ENCODE results near the gene SLC12A5. TPM values are rescaled to one million over a fixed set of nuclear protein-coding genes. Genes with fewer than 3 reads are reported as not detected.

Gene SLC12A5
- total RNA-seq, 1 experiment from 2014 or later = 8.7 TPM

DNA sequence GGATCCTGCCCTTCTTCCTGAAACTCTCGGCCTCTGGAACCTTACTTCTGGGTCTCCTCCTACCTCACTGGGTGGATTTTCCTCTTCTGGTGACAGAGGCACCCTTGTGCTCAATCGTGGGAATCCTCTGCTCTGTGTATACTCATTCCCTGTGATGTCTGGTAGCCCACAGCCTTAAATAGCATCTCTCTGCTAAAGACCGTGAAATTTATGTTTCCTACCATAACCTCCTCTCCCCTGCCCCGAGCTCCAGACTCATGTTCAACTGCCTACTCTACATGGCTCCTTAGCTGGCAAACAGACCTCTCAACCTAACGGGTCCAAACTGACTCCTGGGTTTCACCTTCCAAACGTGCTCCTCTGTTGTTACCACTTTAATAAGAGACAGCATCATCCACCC, 10.4 kb upstream of the SLC12A5 start:
- no peak for TF ChIP-seq EZH2 (IDR thresholded peaks at IDR 0.05; ENCODE audit: low read depth)
- TF ChIP-seq, protein P1, sequence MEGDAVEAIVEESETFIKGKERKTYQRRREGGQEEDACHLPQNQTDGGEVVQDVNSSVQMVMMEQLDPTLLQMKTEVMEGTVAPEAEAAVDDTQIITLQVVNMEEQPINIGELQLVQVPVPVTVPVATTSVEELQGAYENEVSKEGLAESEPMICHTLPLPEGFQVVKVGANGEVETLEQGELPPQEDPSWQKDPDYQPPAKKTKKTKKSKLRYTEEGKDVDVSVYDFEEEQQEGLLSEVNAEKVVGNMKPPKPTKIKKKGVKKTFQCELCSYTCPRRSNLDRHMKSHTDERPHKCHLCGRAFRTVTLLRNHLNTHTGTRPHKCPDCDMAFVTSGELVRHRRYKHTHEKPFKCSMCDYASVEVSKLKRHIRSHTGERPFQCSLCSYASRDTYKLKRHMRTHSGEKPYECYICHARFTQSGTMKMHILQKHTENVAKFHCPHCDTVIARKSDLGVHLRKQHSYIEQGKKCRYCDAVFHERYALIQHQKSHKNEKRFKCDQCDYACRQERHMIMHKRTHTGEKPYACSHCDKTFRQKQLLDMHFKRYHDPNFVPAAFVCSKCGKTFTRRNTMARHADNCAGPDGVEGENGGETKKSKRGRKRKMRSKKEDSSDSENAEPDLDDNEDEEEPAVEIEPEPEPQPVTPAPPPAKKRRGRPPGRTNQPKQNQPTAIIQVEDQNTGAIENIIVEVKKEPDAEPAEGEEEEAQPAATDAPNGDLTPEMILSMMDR (conservative IDR thresholded peaks at IDR 0.05) = no peak
- Histone ChIP-seq H3K27ac (no peak overlapping the region), H3K27me3 (ENCODE audit: insufficient read depth, low read depth) (no peaks in the 10 kb centered on the region), H3K9me2 (ENCODE audit: insufficient read depth) (no peaks in the 10 kb centered on the region), H2AFZ (no peak overlapping the region), H3K4me1 (replicated peaks; ENCODE audit: insufficient read depth) (peaks cover 3% of the 10 kb centered on the region; the same call in 1 of the 2 replicates), H3K9me3 (ENCODE audit: insufficient read depth, low read depth) (no peaks in the 10 kb centered on the region), H3K4me2 (no peak overlapping the region), H4K20me1 (ENCODE audit: insufficient read depth) (peaks cover 6% of the 10 kb centered on the region; the same call in 1 of the 2 replicates), H3K36me3 (ENCODE audit: low read depth) (no peaks in the 10 kb centered on the region), H3K79me2 (ENCODE audit: low read depth) (no peaks in the 10 kb centered on the region), H3K4me3 (no peak overlapping the region), H3F3A (ENCODE audit: insufficient read depth, low read depth) (peaks cover 4% of the 10 kb centered on the region; the same call in 1 of the 2 replicates)
- intact Hi-C loops (cut with micrococcal nuclease; ENCODE audit: unreplicated experiment) = no loop called here
- no peak for DNase-seq
- CTCF ChIA-PET = interaction anchor here (0.7 kb wide), 1 partner anchor 629 kb away, joined by 3 read pairs; no protein-coding TSS in a partner anchor
- POLR2A ChIA-PET (ENCODE audit: unreplicated experiment) = no interaction called here
- BruUV-seq (replicated peaks) = no TSS peak

DNA sequence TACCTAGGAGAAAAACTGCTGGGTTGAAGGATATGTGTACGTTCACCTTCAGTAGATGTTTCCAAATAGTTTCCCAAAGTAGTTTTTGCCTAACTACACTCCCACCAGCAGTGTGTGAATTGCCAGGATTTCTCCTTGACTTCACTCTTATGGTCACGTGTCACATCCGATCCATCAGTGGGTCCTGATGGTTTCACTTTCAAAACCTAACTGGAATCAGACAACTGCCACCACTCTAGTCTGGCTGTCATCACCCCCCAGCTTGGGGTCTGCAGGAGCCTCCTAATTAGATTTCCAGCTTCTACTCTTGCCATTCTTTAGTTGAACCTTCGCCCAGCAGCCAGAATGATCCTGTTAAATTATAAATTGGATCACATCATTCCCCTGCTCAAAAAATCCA, 8.5 kb upstream of the SLC12A5 start:
- no peak overlapping the region for H3K4me3 ChIP-seq
- POLR2A ChIA-PET (ENCODE audit: unreplicated experiment) = no interaction called here
- H3K9me2 ChIP-seq (ENCODE audit: insufficient read depth) = no peaks in the 10 kb centered on the region
- no peaks in the 10 kb centered on the region for H3K36me3 ChIP-seq (ENCODE audit: low read depth)
- no peak for TF ChIP-seq EZH2 (IDR thresholded peaks at IDR 0.05; ENCODE audit: low read depth)
- TF ChIP-seq, protein P1 (conservative IDR thresholded peaks at IDR 0.05) = no peak
- peaks cover 4% of the 10 kb centered on the region; the same call in 1 of the 2 replicates for H3F3A ChIP-seq (ENCODE audit: insufficient read depth, low read depth)
- no peaks in the 10 kb centered on the region for H3K9me3 ChIP-seq (ENCODE audit: insufficient read depth, low read depth)
- CTCF ChIA-PET = interaction anchor here (0.6 to 0.7 kb wide), 2 partner anchors 34 to 37 kb away, joined by 3 read pairs; no protein-coding TSS in a partner anchor
- H4K20me1 ChIP-seq (ENCODE audit: insufficient read depth) = peaks cover 7% of the 10 kb centered on the region; the same call in 1 of the 2 replicates
- H3K4me2 ChIP-seq = no peak overlapping the region
- no peak overlapping the region for H2AFZ ChIP-seq
- no peaks in the 10 kb centered on the region for H3K4me1 ChIP-seq (replicated peaks; ENCODE audit: insufficient read depth)
- intact Hi-C loops (cut with micrococcal nuclease; ENCODE audit: unreplicated experiment) = loop anchor here (5.0 kb wide), 1 partner anchor 67 kb away; the partner anchor contains the start of gene NCOA5
- no peaks in the 10 kb centered on the region for H3K79me2 ChIP-seq (ENCODE audit: low read depth)
- H3K27ac ChIP-seq = no peak overlapping the region
- no peak for DNase-seq
- no TSS peak for BruUV-seq (replicated peaks)
- no peaks in the 10 kb centered on the region for H3K27me3 ChIP-seq (ENCODE audit: insufficient read depth, low read depth)

DNA sequence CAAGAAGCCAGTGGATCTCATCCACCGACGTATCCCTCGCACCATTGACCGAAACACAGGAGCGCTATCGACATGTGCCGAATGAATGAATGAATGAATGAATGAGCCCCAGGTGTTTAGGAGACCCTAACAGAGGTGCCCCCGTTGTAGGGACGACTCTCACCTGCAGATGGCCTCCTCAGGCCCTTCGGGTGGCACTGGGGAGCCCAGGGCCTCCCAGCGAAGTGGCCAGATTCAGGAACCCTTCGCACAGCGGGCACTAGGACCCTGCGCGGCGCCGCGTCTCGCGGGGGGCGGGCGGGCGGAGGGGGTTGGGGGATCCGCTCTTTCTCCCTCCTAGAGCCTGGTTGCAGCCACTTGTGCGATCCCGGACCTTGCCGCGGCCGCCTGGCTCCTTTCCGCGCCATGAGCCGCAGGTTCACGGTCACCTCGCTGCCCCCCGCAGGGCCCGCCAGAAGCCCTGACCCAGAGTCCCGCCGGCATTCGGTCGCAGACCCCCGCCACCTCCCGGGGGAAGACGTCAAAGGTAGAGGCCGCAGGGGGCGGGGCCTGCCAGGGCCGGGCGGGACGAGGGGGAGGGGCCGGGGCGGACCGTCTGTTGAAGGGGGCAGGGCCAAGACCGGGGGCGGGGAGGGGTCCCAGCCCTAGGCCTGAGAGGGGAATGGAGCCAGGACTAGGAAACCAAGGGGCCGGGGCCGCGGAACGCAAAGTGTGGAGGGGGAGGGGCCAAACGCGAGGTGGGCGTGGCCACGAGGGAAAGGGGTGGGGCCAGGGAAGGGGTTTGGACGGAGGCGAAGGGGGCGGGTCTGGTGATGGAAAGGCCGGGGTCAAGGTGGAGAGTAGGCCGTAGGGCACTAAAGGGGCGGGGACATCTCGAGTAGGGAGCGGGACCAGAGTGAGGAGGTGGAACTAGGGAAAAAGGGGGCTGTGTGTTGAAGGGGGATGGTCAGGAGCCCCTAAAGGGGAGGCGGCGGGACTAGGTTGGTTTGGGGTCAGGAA, 7.4 kb upstream of the SLC12A5 start:
- no peaks in the 10 kb centered on the region for H3K4me1 ChIP-seq (replicated peaks; ENCODE audit: insufficient read depth)

More for the DNA sequence above, 7.4 kb upstream of the SLC12A5 start:
- BruUV-seq (replicated peaks) = no TSS peak
- peak overlapping the region; percentile 80 for H3K4me2 ChIP-seq
- no peaks in the 10 kb centered on the region for H3K79me2 ChIP-seq (ENCODE audit: low read depth)
- no peak overlapping the region for H3K27ac ChIP-seq
- H3K9me3 ChIP-seq (ENCODE audit: insufficient read depth, low read depth) = no peaks in the 10 kb centered on the region
- no peak for TF ChIP-seq EZH2 (IDR thresholded peaks at IDR 0.05; ENCODE audit: low read depth)
- TF ChIP-seq, protein P1 (conservative IDR thresholded peaks at IDR 0.05) = peak; percentile 30; the same call in 1 of the 2 replicates
- ChIA-PET POLR2A (ENCODE audit: unreplicated experiment) (no interaction called here), CTCF (interaction anchor here (0.6 to 1.0 kb wide), 3 partner anchors 35 to 702 kb away, joined by 3 to 6 read pairs (median 3); no protein-coding TSS in a partner anchor)
- H3K9me2 ChIP-seq (ENCODE audit: insufficient read depth) = no peaks in the 10 kb centered on the region
- peak overlapping the region; percentile 86 for H2AFZ ChIP-seq
- intact Hi-C loops (cut with micrococcal nuclease; ENCODE audit: unreplicated experiment) = loop anchor here (1.0 to 5.0 kb wide), 3 partner anchors 66 to 385 kb away; partner anchors contain the start of genes ELMO2 and NCOA5
- no peaks in the 10 kb centered on the region for H3K36me3 ChIP-seq (ENCODE audit: low read depth)
- H4K20me1 ChIP-seq (ENCODE audit: insufficient read depth) = peaks cover 13% of the 10 kb centered on the region
- DNase-seq = peak; percentile 50 to 63
- H3F3A ChIP-seq (ENCODE audit: insufficient read depth, low read depth) = peaks cover 4% of the 10 kb centered on the region; the same call in 1 of the 2 replicates
- H3K4me3 ChIP-seq = peak overlapping the region; percentile 60
- no peaks in the 10 kb centered on the region for H3K27me3 ChIP-seq (ENCODE audit: insufficient read depth, low read depth)
